IPS-18c (cell line): ENCODE data around the gene KLF15.
A peak's percentile ranks its signal among the peaks of the same experiment; 100 is the strongest.

Source experiments
- H3K4me3 ChIP-seq: 2 replicates; pipeline ENCODE4 v1.7.0; 2013; ENCODE audit warnings: low read depth, mild to moderate bottlenecking, low read length, moderate library complexity; ENCODE audit not compliant: insufficient read depth
- H3K9me3 ChIP-seq: one replicate; pipeline ENCODE4 v1.6.1; 2013; ENCODE audit warnings: mild to moderate bottlenecking, low read length, moderate library complexity; ENCODE audit not compliant: control insufficient read depth, insufficient read depth

Gene KLF15

DNA sequence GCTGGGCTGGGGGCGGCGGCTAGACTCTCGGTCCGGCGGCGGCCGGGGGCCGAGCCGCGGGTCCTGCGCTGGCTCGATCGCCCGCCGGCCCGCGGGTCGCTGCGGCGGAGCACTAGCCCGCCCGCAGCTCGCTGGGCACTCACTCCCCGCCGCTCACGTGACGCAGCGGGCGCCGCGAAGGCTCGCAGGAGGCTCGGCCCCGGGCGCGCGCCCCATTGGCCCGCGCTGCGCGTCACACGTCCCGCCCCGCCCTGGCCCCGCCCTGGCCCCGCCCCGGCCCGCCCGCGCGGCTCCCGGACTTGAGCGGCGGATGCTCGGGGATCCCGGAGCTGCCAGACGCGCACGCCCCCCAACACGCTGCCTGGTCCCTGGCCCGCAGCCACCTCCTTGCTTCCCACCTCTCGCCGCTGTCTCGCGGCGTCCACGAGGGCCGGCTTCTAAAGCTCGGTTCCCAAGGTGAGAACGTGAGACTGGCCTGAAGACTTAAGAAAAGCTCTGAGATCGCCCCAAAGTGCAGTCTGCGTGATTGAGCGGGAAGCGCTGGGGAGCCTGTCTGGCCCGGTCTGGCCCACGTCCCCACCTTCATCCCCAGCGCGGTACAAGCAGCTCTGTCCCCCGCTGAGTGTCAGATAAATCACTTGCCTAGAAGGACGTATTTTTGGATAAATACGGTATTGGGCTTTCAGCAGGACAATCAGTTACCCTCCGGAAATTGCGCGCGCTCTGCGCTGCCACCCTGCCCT lies at the start of gene KLF15:
KLF15 (minus strand) TSS at position 114 of the 743 bp plus-strand sequence. CDS start 4,486 bp downstream, outside the sequence.
- H3K4me3 ChIP-seq: peak within 1 kb of the TSS; percentile 68
- peaks cover 6% of the 10 kb centered on the region for H3K9me3 ChIP-seq

DNA sequence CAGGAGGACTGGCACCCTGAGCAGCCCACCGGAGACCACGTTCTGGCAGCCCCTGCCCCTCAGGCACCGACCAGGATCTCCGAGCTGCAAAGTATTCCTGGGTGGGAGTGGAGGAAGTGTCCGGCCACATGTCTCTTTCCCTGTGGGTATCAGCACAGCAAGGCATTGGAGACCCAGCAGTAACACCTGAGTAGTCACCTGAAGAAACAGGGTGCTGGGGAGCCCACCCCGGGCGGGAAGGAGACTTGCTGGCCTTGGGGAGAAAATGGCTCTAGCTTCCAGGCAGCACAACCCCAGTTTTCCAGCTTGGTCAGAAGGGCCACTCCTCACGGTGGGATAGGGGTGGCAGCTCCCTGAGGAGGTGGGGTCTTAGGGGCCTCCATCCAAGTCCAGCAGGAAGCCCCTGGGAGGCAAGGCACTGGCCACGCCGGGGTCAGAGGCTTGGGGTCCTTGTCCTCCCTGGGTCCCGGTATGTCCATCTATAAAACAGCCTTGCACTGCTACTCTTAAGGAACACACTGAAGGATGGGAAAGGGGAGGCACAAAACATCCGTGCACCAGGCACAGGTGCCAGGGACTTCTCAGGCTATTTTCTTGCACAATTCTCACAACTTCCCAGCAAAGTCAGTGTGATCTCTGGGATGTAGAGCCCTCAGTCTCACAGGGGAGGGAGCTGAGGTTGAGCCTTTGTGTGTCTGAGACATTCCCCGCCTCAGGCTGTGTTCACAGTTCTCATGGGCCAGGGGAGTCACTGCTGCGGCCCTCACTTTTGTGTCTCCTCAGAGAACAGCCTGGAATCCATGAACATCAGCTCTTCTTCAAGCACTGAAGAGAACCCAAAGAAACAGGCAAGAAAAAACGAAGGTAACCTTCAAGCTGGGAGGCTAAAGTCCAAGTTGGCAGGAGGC lies 49.4 kb upstream of the KLF15 start:
- Histone ChIP-seq H3K9me3 (no peaks in the 10 kb centered on the region), H3K4me3 (no peak overlapping the region)

DNA sequence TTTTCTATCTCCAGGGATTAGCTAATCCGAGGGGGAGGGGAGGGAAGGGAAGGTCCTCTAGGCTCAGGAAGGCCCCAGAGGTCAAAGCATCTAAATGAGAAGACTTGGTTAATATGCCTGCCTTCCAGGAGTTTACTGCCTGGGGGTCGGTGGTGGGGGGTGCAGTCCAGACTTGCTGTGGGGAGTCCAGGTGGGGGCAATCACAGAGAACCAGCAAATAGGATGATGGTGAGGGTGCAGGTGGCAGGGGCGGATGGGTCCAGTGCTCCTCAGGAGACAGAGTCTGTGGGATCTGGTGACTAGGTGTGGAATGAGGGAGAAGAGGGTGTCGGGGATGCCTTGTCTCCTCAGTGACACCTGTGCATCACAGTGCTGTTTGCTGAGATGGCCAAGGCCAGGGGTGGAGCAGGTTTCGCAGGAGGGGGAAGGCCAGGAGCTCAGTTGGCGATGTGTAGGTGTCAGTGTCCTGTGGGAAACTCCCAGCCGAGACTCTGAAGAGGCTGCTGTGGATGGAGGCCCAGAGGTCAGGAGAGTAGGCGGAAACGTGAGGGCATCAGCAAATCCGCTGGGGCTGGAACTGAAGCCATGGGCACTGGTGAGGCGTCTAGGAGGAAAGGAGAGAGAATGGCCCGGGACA lies 45.6 kb upstream of the KLF15 start:
- Histone ChIP-seq H3K9me3 (no peaks in the 10 kb centered on the region), H3K4me3 (no peak overlapping the region; the same call in 1 of the 2 replicates)

DNA sequence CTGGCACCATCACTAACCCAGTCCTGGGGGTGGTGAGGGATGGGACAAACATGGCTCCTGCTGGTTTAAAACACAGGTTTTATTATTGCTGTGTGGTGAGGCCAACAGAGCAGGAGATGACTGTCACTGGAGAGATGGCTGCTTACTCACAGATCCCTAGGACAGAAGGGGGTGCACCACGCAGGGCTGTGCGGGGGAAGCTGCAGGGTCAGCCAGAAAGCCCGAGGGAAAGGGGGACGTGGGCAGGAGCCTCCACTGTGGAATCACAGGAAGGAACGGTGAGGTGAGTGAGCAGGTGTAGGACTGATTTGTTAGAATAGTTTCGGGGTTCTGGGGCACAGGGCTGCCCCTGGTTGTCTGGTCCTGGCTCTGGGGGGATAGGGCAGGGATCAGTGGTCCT lies 45.0 kb upstream of the KLF15 start:
- Histone ChIP-seq H3K4me3 (no peak overlapping the region; the same call in 1 of the 2 replicates), H3K9me3 (no peaks in the 10 kb centered on the region)

DNA sequence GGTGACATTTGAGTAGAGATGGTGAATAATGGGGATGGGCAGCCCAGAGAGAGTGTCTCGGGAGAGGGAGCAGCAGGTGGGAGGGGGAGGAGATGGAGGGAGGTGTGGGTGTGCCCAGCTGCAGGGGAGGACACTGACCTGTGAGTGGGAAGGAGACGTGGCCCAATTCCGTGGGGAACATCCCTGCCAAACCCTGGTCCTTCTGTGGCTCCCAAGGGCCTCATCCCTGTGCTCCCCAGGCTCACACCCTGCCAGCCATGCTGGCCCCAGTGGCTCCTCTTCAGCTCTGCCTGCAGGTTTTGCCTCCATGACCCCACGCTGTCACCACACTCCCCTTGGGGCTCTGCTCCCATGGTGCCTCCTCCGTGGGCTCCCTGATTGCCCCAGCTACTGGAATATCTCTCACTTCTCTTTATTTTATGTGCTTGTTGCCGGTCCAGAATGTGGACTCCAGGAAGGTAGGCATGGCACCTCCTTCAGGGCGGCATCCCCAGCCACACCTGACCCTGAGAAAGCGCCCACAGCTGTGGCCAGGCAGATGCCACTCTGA lies 44.5 kb upstream of the KLF15 start:
- Histone ChIP-seq H3K4me3 (no peak overlapping the region), H3K9me3 (no peaks in the 10 kb centered on the region)

DNA sequence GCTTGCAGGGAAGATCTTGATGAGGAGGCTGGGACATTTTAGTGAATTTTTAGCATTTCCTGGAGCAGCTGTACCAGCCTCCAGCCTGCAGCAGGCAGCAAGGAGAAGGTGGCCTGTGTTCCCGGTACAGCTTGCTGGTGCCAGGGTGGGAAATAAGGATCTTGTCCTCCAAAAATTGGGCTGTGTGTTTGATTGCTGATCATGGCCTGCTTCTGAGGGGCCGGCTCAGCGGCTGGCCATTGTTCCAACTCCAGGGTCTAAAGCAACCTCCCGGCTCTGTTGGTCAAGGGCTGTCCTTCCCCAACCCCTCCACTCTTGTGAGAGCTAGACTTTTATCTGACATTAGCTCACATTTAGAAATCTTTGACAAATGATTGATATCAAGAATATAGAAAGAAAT lies 42.5 kb upstream of the KLF15 start:
- H3K4me3 ChIP-seq: no peak overlapping the region
- no peaks in the 10 kb centered on the region for H3K9me3 ChIP-seq

DNA sequence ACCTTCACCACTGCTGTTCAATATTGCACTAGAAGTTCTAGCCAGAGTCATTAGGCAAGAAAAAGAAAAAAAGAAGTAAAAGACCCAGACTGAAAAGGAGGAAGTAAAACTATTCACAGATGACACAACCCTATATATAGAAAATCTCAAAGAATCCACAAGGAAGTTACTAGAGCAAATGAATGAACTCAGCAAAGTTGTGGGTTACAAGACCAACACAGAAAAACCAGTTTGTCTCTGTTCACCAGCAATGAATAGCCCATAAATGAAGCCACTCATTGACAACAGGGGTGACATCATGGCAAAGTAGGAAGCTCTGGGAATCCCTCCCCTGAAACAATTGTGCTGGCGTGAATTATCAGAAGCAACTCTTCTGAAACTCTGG lies 42.1 kb upstream of the KLF15 start:
- no peak overlapping the region for H3K4me3 ChIP-seq

DNA sequence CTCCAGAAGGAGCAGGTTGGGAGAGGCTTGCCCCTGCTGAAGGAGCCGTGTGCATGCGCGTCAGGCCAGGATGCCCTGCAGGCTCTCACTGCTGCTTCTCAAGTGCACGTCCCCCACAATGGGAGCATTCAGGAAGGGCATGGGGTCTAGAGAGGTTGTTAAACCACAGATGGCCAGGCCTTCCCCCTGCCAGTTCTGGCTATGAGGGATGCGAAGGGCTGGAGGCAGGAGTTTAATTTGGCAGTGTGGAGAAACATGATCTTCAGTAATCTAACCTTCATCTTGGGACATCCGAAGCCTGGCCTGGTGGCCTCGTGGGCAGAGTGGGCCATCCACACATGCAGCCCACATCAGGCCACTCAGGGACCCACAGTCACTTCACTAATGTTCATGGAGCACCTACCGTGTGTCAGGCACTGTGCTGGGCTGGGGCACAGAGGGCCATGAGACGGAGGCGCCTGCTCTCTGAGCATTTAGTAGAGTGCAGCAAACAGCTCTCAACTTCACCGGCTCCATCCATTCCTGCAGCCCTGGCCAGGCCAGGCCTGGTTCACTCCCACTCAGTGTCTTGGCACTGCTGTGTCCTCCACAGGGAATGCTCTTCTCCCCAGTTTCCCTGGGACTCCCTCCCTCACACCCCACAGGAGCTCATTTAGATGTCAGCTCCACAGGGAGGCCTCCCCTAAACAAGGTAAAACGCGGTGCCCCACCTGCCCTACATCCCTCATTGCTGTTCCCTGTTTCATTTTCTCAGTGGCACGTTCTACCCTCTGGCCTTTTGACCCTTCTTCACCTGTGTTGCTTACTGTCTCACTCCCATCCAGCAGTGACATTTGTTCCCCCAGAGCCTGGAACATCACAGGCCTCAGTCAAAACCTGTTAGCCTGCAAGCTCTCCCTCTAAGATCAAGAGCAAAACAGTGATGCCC lies 41.5 kb upstream of the KLF15 start:
- no peaks in the 10 kb centered on the region for H3K9me3 ChIP-seq
- no peak overlapping the region for H3K4me3 ChIP-seq

More for the DNA sequence above, 42.1 kb upstream of the KLF15 start:
- H3K9me3 ChIP-seq: no peaks in the 10 kb centered on the region

DNA sequence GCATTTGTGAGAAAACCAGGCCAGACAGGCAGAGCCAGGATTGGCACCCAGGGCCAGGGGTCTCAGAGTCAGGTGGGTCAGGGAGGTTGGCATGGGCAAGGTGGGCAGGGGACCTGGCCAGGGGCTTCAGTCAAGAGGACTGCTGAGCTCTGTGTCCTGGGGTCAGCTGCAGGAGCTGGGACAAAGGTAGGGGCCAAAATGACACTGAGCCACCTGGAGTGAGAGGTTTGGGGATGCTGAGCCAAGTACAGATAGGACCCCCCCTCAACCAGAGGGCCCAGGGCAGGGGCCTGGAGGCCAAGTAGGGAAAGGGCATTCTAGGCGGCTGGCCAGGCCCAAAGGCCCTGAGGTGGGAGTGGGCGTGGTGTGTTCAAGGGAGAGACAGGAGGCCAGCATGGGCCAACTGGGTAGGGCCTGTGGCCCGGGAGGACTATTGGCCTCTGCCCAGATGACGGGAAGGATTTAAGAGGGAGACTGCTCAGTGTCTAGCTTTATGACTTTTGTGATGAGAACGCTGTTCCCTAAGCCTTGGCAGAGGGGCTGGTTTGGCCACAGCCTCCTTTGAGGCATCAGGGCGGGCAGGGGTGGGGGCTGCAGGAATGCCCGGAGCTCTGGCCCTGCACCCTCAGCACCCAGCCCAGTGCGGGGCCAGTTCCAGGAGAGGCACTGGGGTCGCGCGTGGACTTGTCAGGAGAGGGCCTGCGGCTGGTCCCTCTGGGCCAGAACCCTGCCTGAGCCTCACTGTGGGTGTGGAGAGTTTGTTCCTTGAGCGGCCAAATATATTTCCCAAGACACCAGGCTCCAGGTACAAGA lies 40.6 kb upstream of the KLF15 start:
- H3K9me3 ChIP-seq: no peaks in the 10 kb centered on the region
- no peak overlapping the region for H3K4me3 ChIP-seq

DNA sequence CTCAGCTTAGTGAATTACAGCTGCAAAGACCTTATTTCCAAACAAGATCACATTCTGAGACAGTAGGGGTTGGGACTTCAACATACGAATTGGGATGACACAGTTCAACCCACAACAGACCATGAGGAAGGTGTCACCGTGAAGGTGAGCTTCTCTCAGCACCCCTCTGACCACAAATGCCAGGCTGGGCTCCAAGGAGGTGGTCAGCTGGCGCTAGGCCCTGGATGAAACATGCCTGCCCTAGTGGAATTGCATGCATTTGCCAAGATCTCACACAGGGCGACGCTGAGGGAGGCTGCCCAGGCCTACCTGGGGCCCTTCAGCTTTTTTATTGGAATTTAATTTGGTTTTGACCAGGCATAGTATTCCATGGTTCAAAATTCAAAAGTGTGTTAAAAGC lies 39.3 kb upstream of the KLF15 start:
- no peaks in the 10 kb centered on the region for H3K9me3 ChIP-seq
- H3K4me3 ChIP-seq: no peak overlapping the region

DNA sequence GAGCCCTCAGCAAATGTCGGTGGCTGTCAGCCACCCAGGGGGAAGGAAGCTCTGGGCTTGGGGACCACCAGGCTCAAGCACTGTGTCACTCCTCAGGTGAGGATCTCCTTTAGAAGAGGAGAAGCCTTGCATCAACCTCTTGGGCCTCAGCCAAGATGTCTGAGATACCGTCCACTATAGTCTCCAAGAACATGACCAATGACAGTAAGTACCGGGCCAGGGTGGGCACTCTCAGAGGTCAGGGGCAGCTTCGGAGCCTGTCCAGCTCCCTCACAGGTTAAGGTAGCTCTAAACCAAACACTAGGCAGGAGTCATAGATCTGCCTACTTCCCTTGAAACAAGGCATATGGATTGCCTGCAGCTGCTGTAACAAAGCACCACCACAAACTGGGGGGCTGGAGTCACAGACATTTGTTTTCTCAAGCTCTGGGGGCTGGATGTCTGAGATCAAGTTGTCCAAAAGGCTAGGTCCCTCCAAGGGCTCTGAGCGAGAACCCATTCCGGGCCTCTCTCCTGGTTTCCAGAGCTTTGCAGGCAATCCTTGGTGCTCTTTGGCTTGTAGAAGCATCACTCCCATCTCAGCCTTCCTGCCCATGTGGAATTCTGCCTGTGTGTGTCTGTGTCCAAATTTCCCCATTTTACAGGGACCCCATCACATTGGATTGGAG lies 38.8 kb upstream of the KLF15 start:
- no peaks in the 10 kb centered on the region for H3K9me3 ChIP-seq

DNA sequence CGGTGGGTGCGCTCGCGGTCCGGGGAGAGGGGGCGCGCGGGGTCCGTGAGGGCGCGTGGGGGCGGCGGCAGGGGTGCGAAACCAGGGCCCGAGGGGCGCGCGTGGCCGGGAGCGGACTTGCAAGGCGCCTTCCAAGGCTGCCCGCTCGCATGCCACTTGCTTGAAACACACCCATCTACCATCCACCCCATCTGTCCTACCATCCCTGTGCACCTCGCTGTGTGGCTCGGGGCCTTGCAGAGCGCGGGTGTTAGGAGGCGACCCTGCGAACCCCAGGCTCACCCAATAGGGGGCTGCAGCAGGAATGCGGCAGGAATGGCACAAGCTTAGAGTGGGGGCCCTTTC lies 37.7 kb upstream of the KLF15 start:
- Histone ChIP-seq H3K9me3 (no peaks in the 10 kb centered on the region), H3K4me3 (peak overlapping the region; percentile 36)

More for the DNA sequence above, 38.8 kb upstream of the KLF15 start:
- H3K4me3 ChIP-seq: no peak overlapping the region

DNA sequence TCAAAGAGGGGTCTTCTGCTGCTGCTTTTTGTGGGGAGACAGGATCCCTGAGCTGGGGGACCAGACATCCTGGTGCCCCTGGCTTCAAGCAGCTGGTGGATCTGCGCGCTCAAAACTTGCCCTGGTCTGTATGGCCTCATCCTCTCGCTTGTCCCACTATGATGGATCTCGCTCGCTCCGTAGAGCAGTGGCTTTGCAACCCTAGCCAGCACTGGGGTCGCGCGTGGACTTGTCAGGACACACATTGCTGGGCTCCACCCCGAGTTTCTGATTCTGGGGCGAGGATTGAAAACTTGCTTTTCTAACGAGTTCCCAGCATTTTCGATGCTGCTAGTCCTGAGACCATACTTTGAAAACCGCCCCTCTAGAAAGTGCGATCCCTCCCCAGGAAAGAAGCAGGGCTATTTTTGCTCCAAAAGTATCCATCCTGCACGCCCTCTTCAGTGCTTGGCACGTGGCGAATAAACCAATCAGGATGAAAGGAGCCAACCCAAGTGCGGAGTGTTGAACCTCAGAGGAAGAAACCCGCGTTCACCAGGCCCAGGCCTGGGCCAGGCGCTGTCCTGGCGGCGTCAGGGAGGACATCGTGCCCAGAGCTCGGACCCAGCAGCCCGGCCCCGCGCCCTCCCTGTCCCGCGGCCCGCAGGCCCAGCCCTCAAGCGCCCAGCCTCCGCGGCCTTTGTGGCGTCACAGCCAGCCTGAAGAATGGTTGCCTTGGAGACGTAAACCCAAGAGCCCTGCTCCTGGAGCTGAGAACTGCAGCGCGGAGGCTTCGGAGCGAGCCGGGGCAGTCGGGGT lies 37.2 kb upstream of the KLF15 start, which contains the start of gene CFAP100:
CFAP100 (plus strand) TSS at position 731 of the 798 bp plus-strand sequence. CDS start 1,092 bp downstream, outside the sequence.
- Histone ChIP-seq H3K4me3 (peak within 1 kb of the TSS; percentile 36), H3K9me3 (no peaks in the 10 kb centered on the region)

DNA sequence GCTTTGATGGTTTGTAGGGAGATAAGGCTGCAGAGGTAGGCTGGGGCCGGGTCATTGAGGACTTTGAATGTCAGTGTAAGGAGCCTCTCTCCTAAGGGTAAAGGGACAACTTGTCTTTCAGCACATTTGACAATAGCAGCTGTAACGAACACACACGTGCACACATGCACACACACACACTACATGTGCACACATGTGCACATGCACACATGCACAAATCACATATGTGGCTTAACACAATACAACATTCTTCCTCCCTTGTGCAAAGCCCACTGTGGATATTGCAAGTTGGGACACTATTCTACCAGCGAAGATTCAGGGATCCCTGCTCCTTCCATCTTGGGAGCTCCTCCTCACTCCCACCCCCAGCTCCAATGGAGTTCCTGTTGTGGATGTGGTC lies 36.4 kb upstream of the KLF15 start:
- no peak overlapping the region for H3K4me3 ChIP-seq
- H3K9me3 ChIP-seq: no peaks in the 10 kb centered on the region

DNA sequence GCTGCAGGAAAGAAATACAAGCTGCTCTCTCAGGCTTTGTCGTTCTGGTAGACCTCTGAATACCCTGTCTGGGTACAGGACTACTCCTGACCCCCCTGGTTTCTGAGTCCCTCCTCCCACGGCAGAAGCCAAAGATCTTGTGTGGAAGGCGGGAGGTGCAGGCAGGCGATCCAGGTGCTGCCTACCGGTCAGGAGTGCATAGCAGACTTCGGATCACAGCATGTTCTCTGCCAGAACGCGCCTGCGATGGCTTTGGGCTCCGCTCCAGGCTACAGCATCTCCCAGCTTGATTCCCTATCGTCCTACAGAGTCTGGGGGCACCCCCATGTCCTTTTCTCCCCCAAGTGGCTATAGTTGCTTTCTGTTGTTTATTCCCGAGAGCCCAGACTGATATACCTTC lies 35.0 kb upstream of the KLF15 start:
- no peaks in the 10 kb centered on the region for H3K9me3 ChIP-seq

More for the DNA sequence above, 35.0 kb upstream of the KLF15 start:
- H3K4me3 ChIP-seq: no peak overlapping the region
